HG03571 (cell line): ENCODE measurements around the gene TTL.
"Not testable (repeated sequence)": the region's sequence is repeated elsewhere in the genome, so short reads cannot be mapped to it uniquely, and the experiment has no call there.

Source experiments
- ATAC-seq: cut with Tn5 transposase; IDR thresholded peaks from one replicate; pipeline ENCODE4 v1.9.1; 2021; ENCODE audit not compliant: unreplicated experiment

The TTL gene

DNA sequence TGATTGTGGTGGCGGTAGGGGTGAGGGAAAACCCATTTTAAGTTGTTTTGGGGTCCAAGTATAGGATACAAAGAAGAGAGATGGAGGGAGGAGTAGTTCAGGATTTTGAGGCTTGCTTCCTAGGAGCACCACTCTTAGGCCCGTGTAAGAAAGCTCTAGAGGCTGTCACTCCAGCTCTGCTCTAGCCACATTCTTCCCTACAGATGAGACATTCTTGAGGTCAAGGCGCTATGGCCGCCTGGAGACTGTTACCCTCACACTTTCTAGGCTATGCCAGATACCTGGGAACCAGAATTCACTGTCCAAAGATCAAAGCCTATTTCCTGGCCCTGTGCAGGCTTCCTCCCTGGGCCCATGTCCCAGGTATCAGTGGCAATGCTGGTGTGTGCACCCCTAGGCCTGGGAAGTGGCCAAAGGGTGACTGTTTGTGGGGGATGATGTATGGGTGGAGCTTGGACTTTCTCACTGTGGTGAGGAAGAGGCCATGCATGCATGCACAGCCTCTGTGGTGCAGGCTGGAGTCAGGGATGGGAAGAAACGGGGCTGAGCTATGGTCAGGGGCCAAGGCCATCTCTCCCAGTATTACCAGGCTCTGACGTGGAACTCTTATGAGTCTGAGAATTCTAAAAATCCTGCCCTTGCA lies 7.0 kb upstream of the TTL start:
- no peak for ATAC-seq

DNA sequence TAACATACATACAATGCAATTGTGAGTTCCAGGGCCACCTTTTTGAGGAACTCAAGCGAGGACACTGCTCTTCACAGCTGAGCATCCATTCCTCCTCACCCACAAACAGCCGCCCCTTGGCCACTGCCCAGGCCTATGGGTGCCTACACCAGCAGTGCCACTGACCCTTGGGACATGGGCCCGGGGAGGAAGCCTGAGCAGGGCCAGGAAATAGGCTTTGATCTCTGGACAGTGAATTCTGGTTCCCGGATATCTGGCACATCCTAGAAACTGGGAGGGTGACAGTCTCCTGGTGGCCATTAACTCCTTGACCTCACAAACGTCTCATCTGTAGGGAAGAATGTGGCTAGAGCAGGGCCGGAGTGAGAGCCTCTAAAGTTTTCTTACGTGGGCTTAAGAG lies 5.5 kb upstream of the TTL start:
- ATAC-seq, result no peak

DNA sequence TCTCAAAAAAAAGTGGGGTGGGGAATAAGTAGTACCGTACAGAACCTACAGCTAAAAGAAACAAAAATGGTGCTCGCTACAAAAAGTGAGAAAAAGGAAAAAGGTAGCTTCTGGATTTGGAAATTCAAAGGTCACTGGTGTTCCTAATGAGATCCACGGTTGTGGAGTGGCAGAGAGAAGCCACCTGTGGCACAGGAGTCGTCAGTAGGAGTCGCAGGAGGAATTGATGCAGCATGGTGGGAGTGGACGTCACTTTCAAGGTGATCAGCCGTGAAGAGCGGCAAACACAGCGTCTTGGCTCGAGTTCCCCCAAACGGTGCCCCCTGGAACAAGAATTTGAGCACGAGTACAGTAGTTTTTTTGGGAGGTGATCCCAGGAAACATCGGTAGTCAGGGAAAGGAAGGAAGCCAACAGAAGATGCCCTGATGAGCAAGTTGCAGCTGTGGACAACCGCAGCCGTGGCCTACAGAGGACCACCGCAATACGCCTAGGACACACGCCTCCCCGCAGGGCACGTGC lies 1.4 kb upstream of the TTL start:
- ATAC-seq, result no peak

DNA sequence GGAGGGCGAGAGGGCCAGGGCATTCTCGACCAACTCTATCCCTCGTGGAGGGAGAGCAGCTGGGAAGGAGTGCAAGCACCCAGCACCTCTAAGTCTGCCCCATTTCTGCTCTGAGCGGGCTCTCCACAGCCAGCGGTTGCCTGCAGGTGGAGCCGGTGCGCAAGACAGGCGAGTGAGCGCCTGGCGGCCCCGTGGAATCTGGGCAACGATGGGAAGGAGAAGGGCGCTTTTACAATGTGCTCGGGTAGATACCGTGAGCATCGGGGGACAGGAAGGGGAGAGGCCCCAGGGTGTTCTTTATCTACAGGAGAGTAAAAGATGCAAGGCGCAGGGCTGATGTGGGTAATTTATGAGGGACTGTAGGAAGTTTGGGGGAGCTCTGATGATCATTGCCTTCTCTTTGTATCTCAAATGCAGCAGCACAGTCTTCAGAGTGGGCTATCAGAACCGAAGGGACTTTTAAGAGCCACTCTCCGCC lies 867 bp upstream of the TTL start:
- peak; percentile 68 for ATAC-seq

DNA sequence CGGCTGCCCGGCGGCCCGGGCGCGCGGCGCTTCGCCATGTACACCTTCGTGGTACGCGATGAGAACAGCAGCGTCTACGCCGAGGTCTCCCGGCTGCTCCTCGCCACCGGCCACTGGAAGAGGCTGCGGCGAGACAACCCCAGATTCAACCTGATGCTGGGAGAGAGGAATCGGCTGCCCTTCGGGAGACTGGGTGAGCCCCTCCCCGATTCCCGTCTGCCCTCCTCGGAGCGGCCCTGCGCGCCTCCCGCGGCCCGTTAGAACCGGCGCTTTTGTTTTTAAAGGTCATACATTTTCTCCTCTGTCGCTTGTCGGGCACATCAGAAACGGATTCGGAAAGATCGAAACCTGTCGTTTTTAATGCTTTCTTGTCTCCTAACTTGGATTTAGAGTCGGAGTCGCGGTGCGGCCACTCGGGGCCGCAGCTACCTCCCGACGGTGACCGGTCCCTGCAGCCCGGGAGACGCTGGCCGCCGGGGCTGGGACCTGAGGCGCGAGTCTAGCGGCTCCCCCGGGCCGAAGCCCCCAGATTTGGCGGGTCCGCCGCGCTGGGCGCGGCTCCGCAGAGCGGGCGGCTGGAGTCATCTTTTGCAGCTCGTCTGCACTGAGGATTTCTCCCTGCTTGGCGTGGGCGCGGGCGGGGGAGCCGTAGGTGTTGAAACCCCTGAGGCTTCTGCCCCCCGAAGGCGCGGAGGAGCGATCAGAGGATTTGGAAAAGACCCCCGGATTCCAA lies 519 bp downstream of the TTL start:
- peak; percentile 12 for ATAC-seq

DNA sequence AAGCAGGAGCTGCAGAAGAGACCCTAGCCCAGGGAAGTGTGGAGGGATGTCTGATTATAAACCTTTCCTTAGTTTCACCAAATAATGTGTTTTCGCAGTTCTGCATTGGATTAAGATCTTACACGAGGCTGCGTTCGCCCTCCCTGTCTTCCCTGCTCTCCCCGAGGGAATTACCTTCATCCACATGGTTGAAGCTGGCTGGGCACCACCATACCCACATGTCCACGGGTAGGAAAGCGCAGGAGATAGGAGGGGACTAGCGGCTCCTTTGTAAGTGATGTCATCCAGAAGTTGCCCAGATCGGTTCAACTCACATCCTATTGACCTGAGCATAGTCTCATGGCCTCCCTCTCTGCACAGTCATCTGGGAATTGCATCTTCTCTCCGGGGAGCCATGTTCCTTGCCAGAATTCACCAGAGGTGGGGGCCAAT lies 1.1 kb downstream of the TTL start:
- no peak for ATAC-seq

DNA sequence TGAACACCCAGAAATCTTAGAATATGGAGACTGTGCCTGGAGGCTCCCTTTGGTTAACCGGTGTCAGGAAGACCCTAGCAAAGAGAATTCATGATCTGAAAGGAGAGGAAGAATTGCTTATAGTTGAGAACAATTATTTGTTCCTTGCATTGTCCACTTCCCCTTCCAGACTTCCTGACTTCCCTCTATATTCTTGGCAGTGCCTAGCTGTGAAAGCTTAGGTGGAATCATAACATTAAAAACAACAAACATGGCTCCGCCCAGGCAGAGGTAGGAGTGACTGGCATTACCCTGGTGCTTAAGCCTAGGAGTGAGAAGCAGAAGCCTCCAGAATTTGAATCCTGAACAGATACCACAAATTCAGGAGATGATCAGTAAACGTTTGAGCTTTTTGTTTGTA lies 1.9 kb downstream of the TTL start:
- no peak for ATAC-seq

DNA sequence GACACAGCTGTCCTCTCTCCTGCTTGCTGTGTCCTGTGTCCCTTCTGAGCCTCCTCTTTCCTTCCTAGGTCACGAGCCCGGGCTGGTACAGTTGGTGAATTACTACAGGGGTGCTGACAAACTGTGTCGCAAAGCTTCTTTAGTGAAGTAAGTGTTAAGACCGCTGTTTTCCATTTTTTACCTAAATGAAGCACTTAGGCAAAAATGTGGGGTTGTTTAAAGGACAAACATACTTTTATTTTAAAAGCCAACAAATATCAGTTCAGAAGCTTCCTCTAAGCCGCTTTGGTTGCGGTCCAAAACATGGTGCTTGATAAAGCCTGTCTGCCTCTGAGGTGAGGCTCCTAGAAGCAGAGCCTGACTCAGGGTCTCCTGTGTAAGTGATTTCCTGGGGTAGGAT lies 3.9 kb downstream of the TTL start:
- no peak for ATAC-seq

DNA sequence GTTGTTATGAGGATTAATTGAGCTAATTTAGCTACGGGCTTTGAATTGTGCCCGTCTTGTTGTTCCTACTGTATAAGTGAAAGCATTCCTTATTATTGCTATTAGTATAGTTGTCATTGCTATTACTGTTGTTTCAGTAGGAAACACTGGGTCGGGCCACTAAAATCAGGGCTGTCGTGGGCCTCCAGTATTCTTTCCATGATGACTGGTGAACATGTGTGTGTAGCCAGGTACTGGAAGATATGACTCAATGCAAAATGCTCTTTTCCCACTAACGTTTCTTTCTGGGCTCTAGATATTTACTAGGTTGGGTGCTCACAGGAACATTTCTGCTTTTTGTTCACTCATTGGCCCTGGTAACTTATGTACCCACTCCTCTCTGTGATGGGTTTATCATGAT lies 4.9 kb downstream of the TTL start:
- no peak for ATAC-seq

DNA sequence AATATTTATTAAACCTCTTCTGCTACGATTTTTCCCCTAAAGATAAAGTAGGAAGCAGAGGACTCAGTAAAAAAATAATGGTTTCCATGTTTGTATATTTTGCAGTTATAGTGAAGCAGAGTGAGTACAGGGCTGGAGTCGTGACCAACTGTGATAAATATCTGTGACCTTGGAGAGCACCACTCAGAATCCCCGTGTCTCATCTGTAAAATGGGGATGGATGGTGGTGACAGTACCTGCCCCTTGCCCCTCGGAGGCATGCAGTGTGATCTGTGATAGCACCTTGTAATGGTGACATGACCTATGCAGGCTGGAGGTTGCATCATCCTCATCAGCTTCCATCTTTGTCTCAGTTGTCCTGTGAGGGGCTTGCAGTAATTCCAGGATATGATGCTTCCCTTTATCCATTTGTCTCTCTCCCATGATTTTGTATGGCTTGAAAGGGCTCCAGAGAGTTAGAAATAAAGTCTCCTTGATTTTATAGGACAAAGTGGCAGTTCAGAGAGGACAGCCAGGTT lies 5.5 kb downstream of the TTL start:
- ATAC-seq, result no peak

DNA sequence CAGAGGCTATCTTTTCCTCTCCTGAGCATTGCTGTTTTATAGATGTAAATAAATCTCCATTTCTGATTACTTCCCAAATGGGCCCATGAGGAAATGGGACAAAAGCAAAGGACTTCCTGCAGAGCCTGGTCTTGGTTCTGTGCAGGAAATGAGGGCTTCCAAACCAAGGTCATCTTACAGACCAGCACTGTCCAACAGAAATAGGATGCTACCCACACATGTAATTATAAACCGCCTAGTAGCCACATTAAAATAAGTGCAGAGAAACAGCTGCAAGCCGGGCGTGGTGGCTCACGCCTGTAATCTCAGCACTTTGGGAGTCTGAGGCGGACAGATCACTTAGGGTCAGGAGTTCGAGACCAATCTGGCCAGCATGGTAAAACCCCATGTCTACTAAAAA lies 6.2 kb downstream of the TTL start:
- no peak for ATAC-seq

DNA sequence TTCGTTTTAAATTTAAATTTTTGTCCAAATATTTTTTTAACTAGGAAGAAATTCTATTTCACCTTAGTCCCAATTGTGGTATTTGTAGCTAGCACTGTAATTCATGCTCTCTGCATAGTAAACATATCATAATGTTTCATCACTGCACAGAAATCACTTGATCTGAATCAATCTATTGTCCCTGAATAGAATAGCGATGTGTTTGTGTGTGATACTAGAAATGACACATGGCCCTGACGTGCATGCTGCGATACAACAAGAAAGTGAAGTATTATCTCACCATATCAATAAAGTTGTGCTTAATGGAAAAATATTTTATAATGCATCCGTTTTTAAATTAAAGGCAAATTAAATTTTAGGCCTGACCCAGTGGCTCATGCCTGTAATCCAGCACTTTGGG lies 10.0 kb downstream of the TTL start:
- ATAC-seq, result no peak

DNA sequence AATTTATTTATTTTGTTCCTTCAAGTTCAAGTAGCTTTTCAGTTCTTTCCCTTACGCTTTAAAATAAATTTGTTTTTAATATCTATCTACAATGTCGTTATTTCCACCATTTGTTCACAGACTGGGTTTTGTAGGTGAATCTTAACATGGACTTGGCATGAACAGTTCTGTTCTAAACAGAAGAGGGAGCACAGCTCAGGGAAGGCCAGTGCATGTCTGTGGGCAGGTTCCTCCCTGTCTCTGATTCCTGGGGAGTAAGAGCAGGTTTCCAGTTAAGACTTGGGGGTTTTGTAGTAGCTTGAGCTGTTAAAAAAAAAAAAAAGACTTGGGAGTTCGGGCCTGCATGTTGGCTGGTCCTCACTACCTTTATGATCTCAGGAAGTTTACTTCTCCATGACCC lies 11.1 kb downstream of the TTL start:
- ATAC-seq, result no peak

DNA sequence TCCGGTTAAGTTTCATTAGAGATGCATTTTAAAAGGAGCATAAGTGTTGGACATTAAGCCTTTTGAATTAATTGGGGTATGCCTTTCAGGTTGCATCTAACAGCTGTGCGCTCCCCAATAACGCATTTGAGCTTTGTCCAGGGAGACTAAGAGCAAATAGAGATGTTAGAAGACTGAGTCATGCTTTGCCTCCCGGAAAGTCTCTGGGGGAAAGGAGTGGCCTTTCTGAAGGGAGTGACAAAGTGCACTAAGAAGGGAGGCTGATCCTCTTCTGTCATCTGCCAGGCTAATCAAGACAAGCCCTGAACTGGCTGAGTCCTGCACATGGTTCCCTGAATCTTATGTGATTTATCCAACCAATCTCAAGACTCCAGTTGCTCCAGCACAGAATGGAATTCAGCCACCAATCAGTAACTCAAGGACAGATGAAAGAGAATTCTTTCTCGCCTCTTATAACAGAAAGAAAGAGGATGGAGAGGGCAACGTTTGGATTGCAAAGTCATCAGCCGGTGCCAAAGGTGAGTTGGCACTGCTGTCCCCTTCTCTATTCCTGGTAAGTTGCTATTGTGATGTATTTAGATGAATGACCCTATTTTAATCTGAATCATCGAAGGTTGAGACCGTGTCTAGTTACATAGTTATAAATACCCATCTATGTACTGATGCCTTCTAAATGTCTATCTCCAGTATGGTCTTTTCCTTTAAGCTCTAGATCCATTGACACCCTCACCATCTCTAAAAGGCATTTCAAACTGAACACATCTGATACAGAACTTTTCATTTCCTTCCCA lies 12.1 kb downstream of the TTL start:
- no peak for ATAC-seq

DNA sequence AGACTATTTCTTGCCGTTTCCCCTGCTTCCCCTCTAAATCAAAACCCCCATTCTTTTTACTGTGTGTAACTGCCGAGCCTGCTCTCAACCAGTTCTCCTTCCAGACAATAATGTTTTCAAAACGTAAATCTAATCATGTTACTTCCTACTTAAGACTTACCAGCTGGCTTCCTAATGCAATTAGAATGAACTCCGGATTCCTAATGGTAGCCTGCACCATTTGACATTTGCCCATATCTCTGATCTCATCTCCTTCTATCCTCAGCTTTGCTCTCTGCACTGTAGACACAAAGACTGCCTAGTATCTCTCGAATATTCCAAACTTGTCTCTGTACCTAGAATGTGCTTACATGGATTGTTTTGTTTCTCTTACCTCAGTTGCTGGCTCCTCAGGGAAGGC lies 12.9 kb downstream of the TTL start:
- ATAC-seq, result no peak

DNA sequence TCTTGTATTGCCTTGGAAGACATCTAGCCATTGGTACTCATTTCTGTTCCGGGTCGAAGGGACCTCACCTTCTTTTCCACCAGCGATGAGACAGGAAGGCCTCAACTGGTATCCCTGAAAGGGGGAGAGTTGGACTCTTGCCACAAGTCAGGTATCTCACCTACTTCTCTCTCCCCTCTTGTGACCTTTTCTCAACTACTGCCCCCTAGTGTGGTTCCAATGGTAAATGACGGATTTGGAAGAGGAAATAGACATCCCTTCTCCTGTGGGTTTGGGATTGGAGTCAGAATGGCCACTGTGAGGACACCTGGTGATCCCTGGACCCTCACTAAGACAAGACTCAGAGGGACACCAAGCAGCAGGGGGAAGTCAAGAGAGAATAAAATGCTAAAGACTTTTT lies 13.9 kb downstream of the TTL start:
- ATAC-seq, result not testable (repeated sequence)

DNA sequence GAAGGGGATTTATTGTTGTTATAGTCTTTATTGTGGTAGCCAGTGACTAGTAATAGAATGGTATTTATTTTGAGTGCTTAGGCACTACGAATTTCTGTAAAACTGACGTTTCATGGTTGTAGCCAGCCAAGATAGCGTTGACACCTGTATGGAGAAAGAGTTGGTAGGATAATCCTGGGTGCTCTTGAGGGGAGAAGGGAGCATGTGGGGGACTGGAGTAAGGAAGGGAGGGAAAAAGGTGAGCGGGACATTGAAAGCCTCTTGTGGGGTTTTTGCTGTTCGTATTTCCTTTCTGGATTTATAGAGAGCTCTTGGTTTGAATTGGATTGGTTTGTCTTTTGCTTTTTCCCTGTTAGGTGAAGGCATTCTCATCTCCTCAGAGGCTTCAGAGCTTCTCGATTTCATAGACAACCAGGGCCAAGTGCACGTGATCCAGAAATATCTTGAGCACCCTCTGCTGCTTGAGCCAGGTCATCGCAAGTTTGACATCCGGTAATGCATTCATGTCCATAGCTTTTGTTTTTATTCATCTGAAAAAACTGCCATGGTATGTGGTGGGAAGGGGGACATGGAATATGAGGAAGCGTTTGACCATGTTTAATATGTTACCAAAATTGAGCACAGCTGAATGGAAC lies 19.0 kb downstream of the TTL start:
- ATAC-seq, result not testable (repeated sequence)

DNA sequence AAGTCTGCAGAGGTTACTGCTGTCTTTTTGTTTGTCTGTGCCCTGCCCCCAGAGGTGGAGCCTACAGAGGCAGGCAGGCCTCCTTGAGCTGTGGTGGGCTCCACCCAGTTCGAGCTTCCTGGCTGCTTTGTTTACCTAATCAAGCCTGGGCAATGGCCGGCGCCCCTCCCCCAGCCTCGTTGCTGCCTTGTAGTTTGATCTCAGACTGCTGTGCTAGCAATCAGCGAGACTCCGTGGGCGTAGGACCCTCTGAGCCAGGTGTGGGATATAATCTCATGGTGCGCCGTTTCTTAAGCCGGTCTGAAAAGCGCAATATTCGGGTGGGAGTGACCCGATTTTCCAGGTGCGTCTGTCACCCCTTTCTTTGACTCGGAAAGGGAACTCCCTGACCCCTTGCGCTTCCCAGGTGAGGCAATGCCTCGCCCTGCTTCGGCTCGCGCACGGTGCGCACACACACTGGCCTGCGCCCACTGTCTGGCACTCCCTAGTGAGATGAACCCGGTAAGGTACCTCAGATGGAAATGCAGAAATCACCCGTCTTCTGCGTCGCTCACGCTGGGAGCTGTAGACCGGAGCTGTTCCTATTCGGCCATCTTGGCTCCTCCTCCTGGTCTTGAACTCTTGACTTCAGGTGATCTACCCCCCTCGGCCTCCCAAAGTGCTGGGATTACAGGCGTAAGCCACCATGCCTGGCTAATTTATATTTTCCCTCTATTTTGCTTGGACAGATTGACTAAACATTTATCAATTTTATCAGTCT lies 27.5 kb downstream of the TTL start:
- not testable (repeated sequence) for ATAC-seq

DNA sequence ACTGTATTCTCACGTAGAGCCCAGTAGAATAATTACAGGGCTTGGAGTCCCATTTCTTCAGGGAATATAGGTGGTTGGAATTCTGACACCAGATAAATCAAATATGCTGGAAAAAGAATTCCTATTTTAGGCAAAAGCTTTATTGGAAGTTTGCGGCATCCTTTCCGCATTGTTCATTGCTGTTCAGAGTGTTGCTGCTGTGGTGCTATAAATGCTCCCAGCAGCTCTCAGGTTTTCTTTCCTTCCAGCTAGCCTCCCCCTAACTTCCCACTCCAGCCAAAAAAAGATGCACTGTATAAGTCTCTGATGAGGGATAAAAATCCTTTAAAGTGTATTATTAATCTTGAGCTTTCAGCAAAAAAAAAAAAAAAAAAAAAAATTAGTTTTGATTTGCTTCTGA lies 34.8 kb downstream of the TTL start:
- ATAC-seq, result no peak

DNA sequence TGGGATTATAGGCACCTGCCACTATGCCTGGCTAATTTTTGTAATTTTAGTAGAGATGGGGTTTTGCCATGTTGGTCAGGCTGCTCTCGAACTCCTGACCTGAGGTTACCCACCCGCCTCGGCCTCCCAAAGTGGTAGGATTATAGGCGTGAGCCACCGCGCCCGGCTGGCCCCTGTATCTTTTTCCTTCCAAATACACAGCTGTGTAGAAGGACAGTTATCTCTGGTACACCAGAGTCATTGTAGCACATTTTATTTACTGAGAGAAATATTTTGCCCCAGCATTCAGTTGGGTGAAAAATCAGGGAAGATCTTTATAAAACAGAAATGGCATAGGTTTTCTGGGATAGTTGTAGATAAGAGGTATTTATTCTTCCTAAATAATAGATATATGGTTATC lies 36.9 kb downstream of the TTL start:
- no peak for ATAC-seq
